Measurements from ENCODE around the gene NR1H2.

NR1H2 gene

DNA sequence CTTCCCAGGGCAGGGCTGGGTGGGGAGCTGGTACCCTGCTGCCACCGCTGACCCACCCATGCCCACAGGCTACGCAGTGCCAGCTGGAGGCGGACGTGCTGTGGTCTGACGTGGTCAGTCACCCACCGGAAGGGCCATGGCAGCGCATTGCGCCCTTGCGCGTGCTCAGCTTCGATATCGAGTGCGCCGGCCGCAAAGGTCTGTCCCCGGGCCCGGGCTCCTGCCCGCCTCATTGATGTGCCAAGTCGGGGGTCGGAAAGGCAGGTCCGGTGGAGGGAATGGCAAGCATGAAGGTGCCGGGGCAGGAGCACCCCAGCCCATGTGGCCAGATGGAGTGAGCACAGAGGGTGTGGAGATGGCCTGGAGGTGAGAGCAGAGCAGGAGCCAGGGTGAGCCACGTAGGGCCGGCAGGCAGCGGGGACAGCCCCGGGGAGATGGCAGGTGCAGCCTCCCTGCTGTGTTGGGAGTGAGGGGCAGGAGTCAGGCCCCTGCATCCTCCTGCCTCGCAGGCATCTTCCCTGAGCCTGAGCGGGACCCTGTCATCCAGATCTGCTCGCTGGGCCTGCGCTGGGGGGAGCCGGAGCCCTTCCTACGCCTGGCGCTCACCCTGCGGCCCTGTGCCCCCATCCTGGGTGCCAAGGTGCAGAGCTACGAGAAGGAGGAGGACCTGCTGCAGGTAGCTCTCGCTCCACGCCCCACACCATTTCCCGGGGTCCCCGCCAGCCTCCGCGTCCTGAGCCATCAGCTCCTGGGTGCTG lies 26.5 kb downstream of the NR1H2 start:
- DNase-seq (ENCODE audit: low spot score): no peak

DNA sequence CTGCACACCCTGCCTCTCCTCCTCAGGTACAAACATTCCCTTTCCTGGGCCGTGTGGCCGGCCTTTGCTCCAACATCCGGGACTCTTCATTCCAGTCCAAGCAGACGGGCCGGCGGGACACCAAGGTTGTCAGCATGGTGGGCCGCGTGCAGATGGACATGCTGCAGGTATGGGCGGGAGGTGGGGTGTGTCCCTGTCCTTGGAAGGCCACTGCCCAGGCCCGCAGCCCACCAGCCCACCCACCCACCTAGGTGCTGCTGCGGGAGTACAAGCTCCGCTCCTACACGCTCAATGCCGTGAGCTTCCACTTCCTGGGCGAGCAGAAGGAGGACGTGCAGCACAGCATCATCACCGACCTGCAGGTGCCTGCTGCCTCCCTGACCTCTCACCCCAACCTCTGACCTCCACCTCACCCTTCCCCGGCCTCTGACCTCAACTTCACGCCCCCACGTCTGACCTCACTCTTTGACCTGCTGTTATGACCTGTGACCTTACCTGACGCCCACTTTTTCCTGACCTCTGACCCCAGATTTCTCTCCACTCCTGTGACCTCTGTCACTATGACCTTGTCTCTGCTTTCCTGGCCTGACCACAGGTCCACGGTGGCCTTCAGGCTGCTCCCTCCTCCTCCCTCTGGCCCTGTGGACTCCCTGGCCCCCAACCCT lies 30.0 kb downstream of the NR1H2 start:
- DNase-seq (ENCODE audit: low spot score): no peak

DNA sequence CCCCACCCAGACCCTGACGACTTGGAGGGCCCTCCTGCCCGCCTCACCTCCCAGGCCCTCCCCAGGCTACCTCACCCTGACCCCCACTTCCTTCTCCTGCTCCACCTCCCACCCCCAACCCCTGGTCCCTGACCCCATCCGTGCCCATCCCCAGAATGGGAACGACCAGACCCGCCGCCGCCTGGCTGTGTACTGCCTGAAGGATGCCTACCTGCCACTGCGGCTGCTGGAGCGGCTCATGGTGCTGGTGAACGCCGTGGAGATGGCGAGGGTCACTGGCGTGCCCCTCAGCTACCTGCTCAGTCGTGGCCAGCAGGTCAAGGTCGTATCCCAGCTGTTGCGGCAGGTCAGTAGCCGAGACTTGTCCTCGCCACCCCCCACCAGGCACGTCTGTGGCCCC lies 30.6 kb downstream of the NR1H2 start:
- no peak for DNase-seq (ENCODE audit: low spot score)

DNA sequence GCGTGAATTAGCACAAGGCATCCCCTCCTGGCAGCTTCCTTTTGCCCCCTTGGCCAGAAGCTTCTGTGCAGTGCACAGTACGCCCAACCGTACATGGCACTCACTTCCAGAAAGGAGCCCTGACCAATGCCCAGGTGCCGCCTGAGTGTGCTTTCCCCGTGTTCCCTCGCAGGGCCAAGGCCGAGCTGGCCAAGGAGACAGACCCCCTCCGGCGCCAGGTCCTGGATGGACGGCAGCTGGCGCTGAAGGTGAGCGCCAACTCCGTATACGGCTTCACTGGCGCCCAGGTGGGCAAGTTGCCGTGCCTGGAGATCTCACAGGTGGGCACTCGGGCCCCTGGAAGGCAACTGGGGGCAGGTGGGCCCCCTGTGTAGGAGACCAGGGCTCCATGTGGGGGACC lies 33.1 kb downstream of the NR1H2 start:
- no peak for DNase-seq (ENCODE audit: low spot score)

DNA sequence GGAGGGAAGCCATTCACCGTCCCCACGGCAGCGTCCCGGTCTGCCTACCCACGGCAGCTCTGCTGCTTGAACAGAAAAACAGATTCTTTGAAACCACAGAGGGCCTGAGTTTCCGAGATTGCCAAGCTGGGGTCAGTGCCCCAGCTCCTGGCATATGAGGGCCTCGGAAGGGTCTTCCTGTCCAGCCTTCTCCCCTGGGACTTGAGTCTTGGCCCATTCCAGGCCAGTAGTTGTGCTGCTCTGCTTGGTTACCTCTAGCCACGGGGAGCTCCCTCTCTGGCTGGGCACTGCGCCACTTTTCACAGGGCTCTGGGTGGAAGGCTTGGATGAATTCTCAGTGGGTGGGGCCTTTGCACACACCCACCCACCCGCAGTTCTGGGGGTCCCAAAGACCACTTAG lies 33.9 kb downstream of the NR1H2 start:
- DNase-seq (ENCODE audit: low spot score): no peak

DNA sequence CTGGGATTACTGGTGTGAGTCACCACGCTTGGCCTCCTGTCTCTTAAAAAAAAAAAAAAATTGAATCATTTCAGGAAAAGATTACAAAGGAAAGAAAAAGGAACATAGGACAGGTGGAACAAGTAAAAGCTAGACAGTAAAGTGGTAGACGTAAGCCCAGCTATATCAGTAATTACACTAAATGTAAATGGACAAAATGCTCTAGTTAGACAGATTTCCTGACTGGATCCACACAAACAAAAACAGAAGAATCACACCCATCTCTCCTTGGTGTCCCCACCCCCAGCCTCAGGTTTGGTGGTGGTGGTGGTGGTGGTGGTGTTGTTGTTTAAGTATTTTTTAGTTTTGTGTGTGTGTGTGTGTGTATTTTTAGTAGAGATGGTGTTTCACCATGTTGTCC lies 36.2 kb downstream of the NR1H2 start:
- no peak for DNase-seq (ENCODE audit: low spot score)

DNA sequence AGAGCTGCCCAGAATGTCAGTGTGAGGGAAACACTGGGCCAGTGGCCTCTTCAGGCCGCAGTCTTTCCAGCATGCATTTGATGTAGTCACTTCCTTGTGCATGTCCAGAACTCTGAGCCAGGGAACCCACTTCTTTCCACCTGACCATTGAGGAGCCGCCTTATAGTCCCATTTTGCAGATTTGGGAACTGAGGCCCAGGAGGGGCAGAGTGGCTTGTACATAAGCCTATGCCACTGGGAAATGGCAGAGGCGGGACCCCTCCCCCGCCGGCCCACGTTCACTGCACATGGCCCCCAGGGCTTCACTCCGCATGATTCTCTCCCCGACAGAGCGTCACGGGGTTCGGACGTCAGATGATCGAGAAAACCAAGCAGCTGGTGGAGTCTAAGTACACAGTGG lies 36.8 kb downstream of the NR1H2 start:
- DNase-seq (ENCODE audit: low spot score): no peak

DNA sequence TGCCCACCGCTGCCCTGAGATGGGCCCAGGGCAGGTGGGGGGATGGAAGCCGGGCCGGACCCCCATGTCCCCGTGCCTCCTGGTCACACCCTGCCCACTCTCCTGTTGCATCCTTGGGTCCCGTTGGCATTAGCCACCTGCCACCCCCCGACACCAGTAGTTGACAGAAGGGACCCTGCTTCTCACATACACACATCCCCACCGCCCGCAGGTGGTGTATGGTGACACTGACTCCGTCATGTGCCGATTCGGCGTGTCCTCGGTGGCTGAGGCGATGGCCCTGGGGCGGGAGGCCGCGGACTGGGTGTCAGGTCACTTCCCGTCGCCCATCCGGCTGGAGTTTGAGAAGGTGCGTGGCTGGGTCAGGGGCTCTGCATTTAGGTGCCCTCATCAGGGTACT lies 37.3 kb downstream of the NR1H2 start:
- no peak for DNase-seq (ENCODE audit: low spot score)

DNA sequence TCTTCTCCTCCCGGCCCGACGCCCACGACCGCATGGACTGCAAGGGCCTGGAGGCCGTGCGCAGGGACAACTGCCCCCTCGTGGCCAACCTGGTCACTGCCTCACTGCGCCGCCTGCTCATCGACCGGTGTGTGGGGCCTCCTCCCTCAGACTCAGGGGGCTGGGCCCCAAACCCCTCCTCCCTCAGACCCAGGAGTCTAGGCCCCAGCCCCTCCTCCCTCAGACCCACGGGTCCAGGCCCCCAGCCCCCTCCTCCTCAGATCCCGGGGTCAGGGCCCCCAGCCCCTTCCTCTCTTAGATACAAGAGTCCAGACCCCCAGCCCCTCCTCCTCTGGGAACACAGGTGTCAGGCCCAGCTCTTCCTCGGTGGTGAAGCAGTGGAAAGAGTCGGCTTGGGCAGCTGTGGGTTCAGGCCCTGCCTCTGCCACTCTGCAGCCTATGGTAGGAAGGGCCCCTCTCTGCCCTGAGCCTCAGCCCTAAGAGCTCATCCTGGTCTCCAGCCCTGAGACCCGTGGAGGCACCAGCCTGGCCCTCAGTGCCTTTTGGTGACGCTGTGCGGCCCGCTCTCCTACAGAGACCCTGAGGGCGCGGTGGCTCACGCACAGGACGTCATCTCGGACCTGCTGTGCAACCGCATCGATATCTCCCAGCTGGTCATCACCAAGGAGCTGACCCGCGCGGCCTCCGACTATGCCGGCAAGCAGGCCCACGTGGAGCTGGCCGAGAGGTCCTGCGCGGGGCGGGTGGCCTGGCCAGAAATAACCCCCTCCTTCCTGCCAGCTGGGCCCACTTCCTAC lies 38.8 kb downstream of the NR1H2 start:
- peak; percentile 88 for DNase-seq (ENCODE audit: low spot score)

DNA sequence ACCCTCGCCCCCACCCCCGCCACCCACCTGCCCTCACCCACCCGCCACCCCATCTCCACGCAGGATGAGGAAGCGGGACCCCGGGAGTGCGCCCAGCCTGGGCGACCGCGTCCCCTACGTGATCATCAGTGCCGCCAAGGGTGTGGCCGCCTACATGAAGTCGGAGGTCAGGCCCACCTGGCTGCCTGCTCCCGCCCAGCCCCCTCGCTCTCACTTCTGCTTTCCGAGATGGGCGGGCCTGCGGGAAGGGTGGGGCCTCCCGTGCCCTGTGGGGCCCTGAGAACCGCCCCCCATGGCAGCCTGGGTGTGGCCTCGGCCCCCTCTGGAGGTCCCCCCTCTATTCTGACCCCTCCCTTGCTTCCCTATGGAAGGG lies 39.4 kb downstream of the NR1H2 start:
- no peak for DNase-seq (ENCODE audit: low spot score)

DNA sequence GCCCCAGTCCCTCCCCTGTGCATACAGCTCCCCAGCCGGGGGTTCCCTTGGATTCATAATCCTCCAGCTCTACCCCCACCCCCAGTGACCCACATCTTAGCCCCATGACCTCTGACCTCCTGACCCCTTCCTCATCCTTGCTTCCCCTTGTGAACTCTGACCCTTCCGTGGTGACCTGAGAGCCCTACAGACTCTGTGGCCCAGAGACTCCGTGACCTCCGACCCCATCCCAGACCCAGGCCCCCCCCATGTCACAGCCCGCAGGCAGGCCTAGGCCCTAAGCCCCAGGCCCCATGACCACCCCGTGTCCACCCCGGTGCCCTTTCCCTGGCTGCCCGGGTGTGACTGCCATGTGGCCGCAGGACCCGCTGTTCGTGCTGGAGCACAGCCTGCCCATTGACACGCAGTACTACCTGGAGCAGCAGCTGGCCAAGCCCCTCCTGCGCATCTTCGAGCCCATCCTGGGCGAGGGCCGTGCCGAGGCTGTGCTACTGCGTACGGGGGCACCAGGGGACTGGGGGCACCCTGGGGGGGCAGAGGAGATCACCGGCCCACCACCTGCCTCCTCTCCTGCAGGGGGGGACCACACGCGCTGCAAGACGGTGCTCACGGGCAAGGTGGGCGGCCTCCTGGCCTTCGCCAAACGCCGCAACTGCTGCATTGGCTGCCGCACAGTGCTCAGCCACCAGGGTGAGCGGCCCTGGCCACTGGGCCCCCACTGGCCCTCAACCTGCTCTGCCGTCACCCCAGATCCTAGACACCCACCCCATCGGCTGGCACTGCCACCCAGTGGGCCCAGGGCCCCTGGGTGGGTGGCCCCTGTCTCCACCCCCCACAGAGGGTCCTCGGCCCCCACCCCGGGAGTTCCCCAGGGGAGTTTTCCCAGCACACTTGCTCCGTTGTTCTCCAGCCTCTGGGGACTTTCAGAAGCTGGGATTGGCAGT lies 40.0 kb downstream of the NR1H2 start:
- no peak for DNase-seq (ENCODE audit: low spot score)

DNA sequence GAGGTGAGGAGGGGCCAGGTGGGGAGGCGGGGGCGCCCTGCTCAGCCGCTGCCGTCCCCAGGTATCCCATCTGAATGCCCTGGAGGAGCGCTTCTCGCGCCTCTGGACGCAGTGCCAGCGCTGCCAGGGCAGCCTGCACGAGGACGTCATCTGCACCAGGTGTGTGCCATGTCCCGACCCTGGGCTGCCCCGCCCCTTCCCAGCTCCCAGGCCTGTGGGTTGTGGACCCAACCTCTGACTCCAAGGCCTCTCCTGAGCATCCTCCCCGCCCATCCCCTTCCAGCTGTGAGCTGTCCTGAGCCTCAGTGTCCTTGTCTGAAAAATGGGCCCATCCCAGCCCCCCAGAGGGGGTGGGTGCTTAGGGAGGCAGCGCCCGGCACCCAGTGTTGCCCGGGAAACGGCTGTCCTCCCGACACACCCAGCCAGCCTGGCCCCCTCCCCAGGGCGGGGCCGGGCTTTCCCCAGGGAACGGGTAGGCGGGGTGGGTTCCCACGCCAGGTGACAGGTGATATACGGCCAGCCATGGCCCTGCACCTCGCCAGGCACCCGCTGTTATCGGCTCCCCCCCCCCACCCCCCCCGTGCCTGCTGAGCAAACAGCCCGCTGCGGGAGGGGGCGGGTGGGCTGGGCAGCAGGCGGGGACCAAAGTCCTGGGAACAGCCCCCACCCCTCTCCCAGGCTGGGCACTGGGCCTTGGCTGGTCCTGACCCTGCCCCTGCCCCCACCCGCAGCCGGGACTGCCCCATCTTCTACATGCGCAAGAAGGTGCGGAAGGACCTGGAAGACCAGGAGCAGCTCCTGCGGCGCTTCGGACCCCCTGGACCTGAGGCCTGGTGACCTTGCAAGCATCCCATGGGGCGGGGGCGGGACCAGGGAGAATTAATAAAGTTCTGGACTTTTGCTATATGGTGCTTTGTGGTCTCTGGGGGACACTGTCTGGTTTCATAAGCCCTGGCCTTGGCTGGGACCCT lies 41.1 kb downstream of the NR1H2 start:
- DNase-seq (ENCODE audit: low spot score): no peak

DNA sequence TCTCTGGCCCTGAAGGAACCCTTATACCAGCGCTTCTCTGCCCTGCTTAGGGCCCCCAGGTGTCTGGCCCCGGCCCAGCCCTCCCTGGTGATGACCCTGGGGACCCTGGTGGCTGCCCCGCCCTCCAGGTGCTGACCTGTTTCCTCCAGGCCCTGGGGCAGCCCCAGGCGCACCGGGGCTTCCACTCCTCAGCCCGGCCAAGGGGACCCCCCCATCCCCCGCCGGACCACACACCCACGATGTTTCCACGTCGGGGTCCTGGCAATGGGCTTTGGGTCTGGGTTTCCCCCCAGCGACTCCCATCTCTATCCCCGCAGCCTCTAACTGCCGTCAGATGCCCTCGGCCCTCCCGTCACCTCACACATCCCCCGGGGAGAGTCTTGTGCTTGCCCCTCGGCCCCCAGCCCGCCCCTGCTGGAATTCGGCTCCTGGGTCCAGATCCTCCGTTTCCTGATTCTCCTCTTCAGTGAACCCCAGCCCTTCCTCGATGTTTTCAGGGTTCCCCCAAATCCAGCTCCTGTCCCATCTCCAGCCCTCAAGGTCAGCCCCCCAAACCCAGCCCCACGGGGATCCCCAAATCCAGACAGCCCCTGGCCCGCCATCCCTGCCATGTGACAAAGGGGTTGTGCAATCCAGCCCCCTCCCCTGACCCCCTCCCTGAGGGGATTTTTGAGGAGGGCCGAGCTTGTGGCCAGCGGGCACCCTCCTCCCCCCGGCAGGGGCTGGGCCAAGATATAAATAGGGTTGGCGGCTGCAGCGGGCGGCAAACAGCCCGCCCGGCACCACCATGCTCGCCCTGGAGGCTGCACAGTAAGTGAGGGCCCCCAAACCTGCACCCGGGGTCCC lies 42.1 kb downstream of the NR1H2 start, which contains the start of gene SPIB:
SPIB (plus strand) TSS at position 763 of the 846 bp plus-strand sequence; CDS start at position 788, 25 bp downstream.
- DNase-seq (ENCODE audit: low spot score): no peak

DNA sequence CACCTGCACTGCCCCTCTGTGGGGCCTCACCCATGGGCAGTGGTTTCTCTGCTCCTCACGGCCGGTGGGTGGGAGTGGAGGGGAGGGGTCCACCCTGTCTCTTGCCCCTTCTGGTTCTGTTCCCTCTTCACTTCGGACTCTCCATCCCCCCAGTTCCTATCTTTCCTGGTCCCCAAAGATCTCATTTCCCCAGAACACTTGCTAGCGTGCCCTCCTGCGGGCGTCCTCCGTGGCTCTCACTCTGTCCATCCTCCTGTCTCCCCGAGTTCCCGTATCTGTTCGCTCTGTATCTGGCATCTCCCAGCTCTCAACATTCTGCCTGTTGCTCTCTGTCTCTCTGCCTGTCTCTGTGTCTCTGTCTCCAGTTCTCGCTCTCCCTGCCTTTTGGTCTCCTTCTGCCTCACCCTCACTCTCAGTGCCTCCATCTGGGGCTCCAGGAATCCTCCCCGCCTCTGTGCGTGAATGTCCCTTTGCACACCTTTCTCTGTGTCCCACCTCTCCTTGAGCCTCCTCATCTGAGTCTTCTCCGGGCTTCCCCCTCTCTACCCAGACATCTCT lies 42.8 kb downstream of the NR1H2 start:
- no peak for DNase-seq (ENCODE audit: low spot score)

DNA sequence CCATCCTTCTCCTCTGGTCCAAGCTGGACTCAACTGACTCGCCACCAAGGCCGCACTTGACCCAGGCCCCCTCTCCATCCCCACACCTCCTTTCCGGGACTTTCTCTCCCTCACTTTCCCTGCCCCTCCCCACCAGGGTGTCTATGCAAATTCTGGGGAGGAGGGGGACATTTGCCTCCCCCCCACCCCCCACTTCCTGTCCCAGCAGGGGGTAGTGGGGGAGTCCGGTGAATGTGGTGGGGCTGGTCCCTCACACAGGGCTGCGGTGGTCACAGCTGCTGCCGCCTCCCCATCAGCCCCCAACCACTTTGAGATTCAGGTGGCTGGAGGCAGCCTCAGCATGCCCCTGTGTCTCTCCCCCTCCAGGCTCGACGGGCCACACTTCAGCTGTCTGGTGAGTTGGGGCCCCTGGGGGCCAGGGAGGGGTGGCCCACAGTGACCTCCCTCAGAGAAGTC lies 43.4 kb downstream of the NR1H2 start:
- DNase-seq (ENCODE audit: low spot score): no peak

DNA sequence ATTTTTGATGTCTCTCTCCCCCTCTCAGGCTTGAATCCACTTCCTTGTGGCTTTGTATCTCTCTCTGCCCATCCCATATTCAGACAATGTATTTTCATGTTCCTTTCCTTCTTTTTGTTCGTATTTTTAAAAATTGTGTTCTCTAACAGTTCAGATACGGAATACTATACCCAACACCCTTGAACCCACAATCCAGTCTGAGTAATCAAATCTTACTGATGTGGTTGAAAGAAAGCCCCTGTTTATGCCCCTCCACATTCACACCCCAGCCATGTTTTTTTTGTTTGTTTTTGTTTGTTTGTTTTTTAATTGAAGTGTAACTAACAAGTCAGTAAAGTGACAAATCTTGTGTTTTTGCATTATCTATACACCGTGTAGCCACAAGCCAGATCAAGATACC lies 43.9 kb downstream of the NR1H2 start:
- DNase-seq (ENCODE audit: low spot score): no peak

DNA sequence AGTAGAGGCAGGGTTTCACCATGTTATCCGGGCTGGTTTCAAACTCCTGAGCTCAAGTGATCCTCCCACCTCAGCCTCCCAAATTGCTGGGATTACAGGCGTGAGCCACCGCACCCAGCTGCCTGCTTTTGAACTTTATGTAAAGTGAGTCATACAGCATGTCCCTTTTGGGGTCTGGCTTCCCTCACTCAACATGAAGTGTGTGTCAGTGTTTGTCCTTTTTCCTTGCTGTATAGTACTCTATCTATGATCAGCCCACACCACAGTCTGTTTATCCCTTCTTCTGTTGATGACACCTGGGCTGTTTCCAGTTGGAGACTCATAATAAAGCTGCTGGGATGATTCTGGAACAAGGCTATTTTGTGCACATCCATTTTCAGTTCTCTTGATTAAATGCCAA lies 44.6 kb downstream of the NR1H2 start:
- DNase-seq (ENCODE audit: low spot score): no peak

DNA sequence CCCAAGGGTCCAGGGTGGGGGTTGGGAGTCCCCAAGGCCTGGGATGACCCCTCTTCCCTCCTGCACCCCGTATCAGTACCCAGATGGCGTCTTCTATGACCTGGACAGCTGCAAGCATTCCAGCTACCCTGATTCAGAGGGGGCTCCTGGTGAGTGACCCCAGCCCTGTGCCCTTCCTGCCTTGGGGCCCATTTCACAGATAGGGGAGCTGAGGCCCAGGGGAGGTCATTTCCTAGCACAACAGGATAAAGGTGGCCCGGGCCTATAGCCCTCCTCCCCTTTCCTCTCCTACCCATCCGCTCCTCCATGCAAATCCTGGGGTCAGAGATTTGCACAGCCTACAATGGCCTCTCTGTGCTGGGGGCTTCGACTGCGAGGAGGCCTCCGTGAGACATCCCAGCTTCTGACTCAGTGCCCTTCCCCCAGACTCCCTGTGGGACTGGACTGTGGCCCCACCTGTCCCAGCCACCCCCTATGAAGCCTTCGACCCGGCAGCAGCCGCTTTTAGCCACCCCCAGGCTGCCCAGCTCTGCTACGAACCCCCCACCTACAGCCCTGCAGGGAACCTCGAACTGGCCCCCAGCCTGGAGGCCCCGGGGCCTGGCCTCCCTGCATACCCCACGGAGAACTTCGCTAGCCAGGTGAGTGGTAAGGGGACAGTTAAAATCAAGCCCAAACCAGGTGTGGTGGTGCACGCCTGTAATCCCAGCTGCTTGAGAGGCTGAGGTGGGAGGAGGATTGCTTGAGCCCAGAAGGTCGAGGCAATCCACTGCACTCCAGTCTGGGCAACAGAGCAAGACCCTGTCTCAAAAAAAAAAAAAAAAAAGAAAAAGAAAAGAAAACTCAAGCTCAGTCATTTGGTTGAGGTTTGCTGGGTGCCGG lies 46.4 kb downstream of the NR1H2 start:
- no peak for DNase-seq (ENCODE audit: low spot score)
